GM23248 (cell line): ENCODE measurements around the gene PEAK1.

Experiments
- EZH2 ChIP-seq: fragments of 200-600 bp; sonication (generic); IDR thresholded peaks from 2 replicates; pipeline ENCODE4 v1.6.1; 2018; ENCODE audit warnings: antibody characterized with exemption, mild to moderate bottlenecking; ENCODE audit not compliant: insufficient read depth, poor library complexity, severe bottlenecking
- EZH2phosphoT487 ChIP-seq: fragments of 200-600 bp; sonication (generic); IDR thresholded peaks from 2 replicates; pipeline ENCODE4 v1.6.1; 2018; ENCODE audit warnings: antibody characterized with exemption, moderate library complexity, mild to moderate bottlenecking, low read depth; ENCODE audit not compliant: insufficient read depth

- TF ChIP-seq EZH2: no peak
- no peak for TF ChIP-seq EZH2phosphoT487
Measured at GRCh38 chr15:77311020-77311419, 108.9 kb downstream of the PEAK1 start.
